ENCODE results near the gene TRPM6. TPM values are rescaled to one million over a fixed set of nuclear protein-coding genes. Genes with fewer than 3 reads are reported as not detected.

Gene TRPM6
- total RNA-seq, 1 experiment from 2014 or later = 1.5 TPM

GRCh38 chr9:74821636-74822035, 66.1 kb downstream of the TRPM6 start:
- H3K36me3 ChIP-seq = no peaks in the 10 kb centered on the region
- peak; percentile 52 to 58 for DNase-seq
- peaks cover 9% of the 10 kb centered on the region for H3K4me1 ChIP-seq
- no peaks in the 10 kb centered on the region for H3K9me3 ChIP-seq (replicated peaks)
- H3K27ac ChIP-seq = no peak overlapping the region
- no peaks in the 10 kb centered on the region for H3K27me3 ChIP-seq
- H3K4me3 ChIP-seq = no peak overlapping the region; the same call in 1 of the 2 replicates

GRCh38 chr9:74817816-74818215, 69.9 kb downstream of the TRPM6 start:
- H3K9me3 ChIP-seq (replicated peaks) = no peaks in the 10 kb centered on the region
- no peaks in the 10 kb centered on the region for H3K27me3 ChIP-seq
- H3K4me3 ChIP-seq = no peak overlapping the region
- peaks cover 9% of the 10 kb centered on the region for H3K4me1 ChIP-seq
- no peak overlapping the region for H3K27ac ChIP-seq
- no peak for DNase-seq
- no peaks in the 10 kb centered on the region for H3K36me3 ChIP-seq

- no peaks in the 10 kb centered on the region for H3K9me3 ChIP-seq (replicated peaks)
- no peak overlapping the region for H3K4me3 ChIP-seq
- H3K36me3 ChIP-seq = no peaks in the 10 kb centered on the region
- H3K27me3 ChIP-seq = no peaks in the 10 kb centered on the region
- no peak for DNase-seq
- peaks cover 9% of the 10 kb centered on the region for H3K4me1 ChIP-seq
- H3K27ac ChIP-seq = no peak overlapping the region
These were observed 70.4 kb downstream of the TRPM6 start for GRCh38 chr9:74817281-74817810.

- H3K27ac ChIP-seq = no peak overlapping the region
- H3K36me3 ChIP-seq = no peaks in the 10 kb centered on the region
- H3K4me3 ChIP-seq = no peak overlapping the region
- H3K27me3 ChIP-seq = no peaks in the 10 kb centered on the region
- no peaks in the 10 kb centered on the region for H3K4me1 ChIP-seq
- DNase-seq = no peak
- no peaks in the 10 kb centered on the region for H3K9me3 ChIP-seq (replicated peaks)
These were observed 77.5 kb downstream of the TRPM6 start for GRCh38 chr9:74810200-74810599.

GRCh38 chr9:74804018-74804385, 83.7 kb downstream of the TRPM6 start:
- Histone ChIP-seq H3K27me3 (no peaks in the 10 kb centered on the region), H3K27ac (no peak overlapping the region), H3K9me3 (replicated peaks) (no peaks in the 10 kb centered on the region), H3K4me3 (no peak overlapping the region), H3K4me1 (peaks cover 17% of the 10 kb centered on the region), H3K36me3 (no peaks in the 10 kb centered on the region)
- DNase-seq = no peak

- H3K4me1 ChIP-seq = peaks cover 17% of the 10 kb centered on the region
- H3K9me3 ChIP-seq (replicated peaks) = no peaks in the 10 kb centered on the region
- H3K4me3 ChIP-seq = no peak overlapping the region
- DNase-seq = peak; percentile 21 to 42
- no peak overlapping the region for H3K27ac ChIP-seq
- no peaks in the 10 kb centered on the region for H3K36me3 ChIP-seq
- no peaks in the 10 kb centered on the region for H3K27me3 ChIP-seq
These were observed 84.2 kb downstream of the TRPM6 start for GRCh38 chr9:74803376-74804017.

GRCh38 chr9:74800226-74800625, 87.5 kb downstream of the TRPM6 start:
- Histone ChIP-seq H3K27ac (peak overlapping the region; percentile 62), H3K4me1 (peaks cover 17% of the 10 kb centered on the region), H3K9me3 (replicated peaks) (no peaks in the 10 kb centered on the region), H3K27me3 (no peaks in the 10 kb centered on the region), H3K4me3 (peak overlapping the region; percentile 46), H3K36me3 (no peaks in the 10 kb centered on the region)
- DNase-seq = peak; percentile 77

GRCh38 chr9:74795803-74796202, 91.9 kb downstream of the TRPM6 start:
- Histone ChIP-seq H3K36me3 (no peaks in the 10 kb centered on the region), H3K27ac (no peak overlapping the region), H3K27me3 (no peaks in the 10 kb centered on the region), H3K4me3 (no peak overlapping the region), H3K9me3 (replicated peaks) (no peaks in the 10 kb centered on the region), H3K4me1 (0 out of 2 replicates have a peak, but pooled peaks cover 5% of the 10 kb centered on the region)
- DNase-seq = no peak

GRCh38 chr9:74795081-74795480, 92.6 kb downstream of the TRPM6 start:
- H3K4me3 ChIP-seq = no peak overlapping the region

GRCh38 chr9:74784506-74784905, 103.2 kb downstream of the TRPM6 start:
- Histone ChIP-seq H3K27me3 (no peaks in the 10 kb centered on the region), H3K36me3 (no peaks in the 10 kb centered on the region), H3K27ac (no peak overlapping the region), H3K4me1 (no peaks in the 10 kb centered on the region), H3K9me3 (replicated peaks) (no peaks in the 10 kb centered on the region), H3K4me3 (no peak overlapping the region)
- no peak for DNase-seq

More at GRCh38 chr9:74795081-74795480, 92.6 kb downstream of the TRPM6 start:
- DNase-seq = no peak
- Histone ChIP-seq H3K27ac (no peak overlapping the region), H3K9me3 (replicated peaks) (no peaks in the 10 kb centered on the region), H3K4me1 (0 out of 2 replicates have a peak, but pooled peaks cover 3% of the 10 kb centered on the region), H3K36me3 (no peaks in the 10 kb centered on the region), H3K27me3 (no peaks in the 10 kb centered on the region)

- no peaks in the 10 kb centered on the region for H3K36me3 ChIP-seq
- no peaks in the 10 kb centered on the region for H3K9me3 ChIP-seq (replicated peaks)
- no peaks in the 10 kb centered on the region for H3K27me3 ChIP-seq
- no peak for DNase-seq
- no peak overlapping the region for H3K4me3 ChIP-seq
- no peaks in the 10 kb centered on the region for H3K4me1 ChIP-seq
- H3K27ac ChIP-seq = no peak overlapping the region
These were observed 104.3 kb downstream of the TRPM6 start for GRCh38 chr9:74783408-74783807.

- H3K36me3 ChIP-seq = no peaks in the 10 kb centered on the region
- no peaks in the 10 kb centered on the region for H3K9me3 ChIP-seq (replicated peaks)
- no peak overlapping the region for H3K27ac ChIP-seq
- peak; percentile 67 to 82 for DNase-seq
- H3K4me1 ChIP-seq = no peaks in the 10 kb centered on the region
- no peak overlapping the region for H3K4me3 ChIP-seq
- H3K27me3 ChIP-seq = no peaks in the 10 kb centered on the region
These were observed 110.4 kb downstream of the TRPM6 start for GRCh38 chr9:74777136-74777879.

GRCh38 chr9:74775396-74775795, 112.3 kb downstream of the TRPM6 start:
- no peak for DNase-seq
- Histone ChIP-seq H3K27me3 (no peaks in the 10 kb centered on the region), H3K36me3 (no peaks in the 10 kb centered on the region), H3K4me3 (no peak overlapping the region), H3K4me1 (no peaks in the 10 kb centered on the region), H3K9me3 (replicated peaks) (no peaks in the 10 kb centered on the region), H3K27ac (no peak overlapping the region)

- no peaks in the 10 kb centered on the region for H3K36me3 ChIP-seq
- DNase-seq = peak; percentile 71 to 90
These were observed 113.7 kb downstream of the TRPM6 start for GRCh38 chr9:74773886-74774479.

GRCh38 chr9:74772121-74772520, 115.6 kb downstream of the TRPM6 start:
- no peaks in the 10 kb centered on the region for H3K4me1 ChIP-seq
- H3K9me3 ChIP-seq (replicated peaks) = no peaks in the 10 kb centered on the region
- no peak overlapping the region for H3K27ac ChIP-seq
- H3K4me3 ChIP-seq = no peak overlapping the region
- no peaks in the 10 kb centered on the region for H3K27me3 ChIP-seq
- H3K36me3 ChIP-seq = no peaks in the 10 kb centered on the region
- no peak for DNase-seq

More at GRCh38 chr9:74773886-74774479, 113.7 kb downstream of the TRPM6 start:
- no peaks in the 10 kb centered on the region for H3K9me3 ChIP-seq (replicated peaks)
- no peaks in the 10 kb centered on the region for H3K27me3 ChIP-seq
- H3K27ac ChIP-seq = no peak overlapping the region
- no peak overlapping the region for H3K4me3 ChIP-seq
- no peaks in the 10 kb centered on the region for H3K4me1 ChIP-seq
